GM06990 (cell line): ENCODE data around the gene AGFG1.

Source experiments
- DNase-seq: peaks from one replicate; pipeline ENCODE4 v3.0.0-alpha.2; 2011; ENCODE audit not compliant: insufficient read length; ENCODE audit errors: extremely low read depth
- H3K27me3 ChIP-seq: replicated peaks from 2 replicates; pipeline ENCODE4 v1.6.0; 2011; ENCODE audit warnings: low read length; ENCODE audit not compliant: control insufficient read depth, insufficient read depth
- H3K36me3 ChIP-seq: 2 replicates; pipeline ENCODE4 v1.5.1; 2011; ENCODE audit warnings: low read length; ENCODE audit not compliant: control insufficient read depth, insufficient read depth
- H3K4me3 ChIP-seq: replicated peaks from 2 replicates; pipeline ENCODE4 v1.5.1; 2011; ENCODE audit warnings: low read depth, mild to moderate bottlenecking, control low read depth, low read length
- CTCF ChIP-seq: IDR thresholded peaks from 2 replicates; pipeline ENCODE4 v1.5.1; 2011; ENCODE audit warnings: low read length, control low read depth, mild to moderate bottlenecking, inconsistent platforms; ENCODE audit not compliant: insufficient read depth, poor library complexity, severe bottlenecking

Gene AGFG1

GRCh38 chr2:227471412-227471811, 544 bp upstream of the AGFG1 start:
- TF ChIP-seq CTCF, result no peak
- Histone ChIP-seq H3K4me3 (peak overlapping the region; percentile 92), H3K36me3 (no peaks in the 10 kb centered on the region), H3K27me3 (no peaks in the 10 kb centered on the region)
- no peak for DNase-seq

GRCh38 chr2:227472265-227473121, 537 bp downstream of the AGFG1 start:
- DNase-seq, result peak; percentile 75
- H3K36me3 ChIP-seq, result no peaks in the 10 kb centered on the region
- TF ChIP-seq CTCF, result no peak
- peak overlapping the region; percentile 92 for H3K4me3 ChIP-seq
- no peaks in the 10 kb centered on the region for H3K27me3 ChIP-seq

- peak overlapping the region; percentile 92 for H3K4me3 ChIP-seq
- H3K27me3 ChIP-seq, result no peaks in the 10 kb centered on the region
- H3K36me3 ChIP-seq, result no peaks in the 10 kb centered on the region
- TF ChIP-seq CTCF, result no peak
- DNase-seq, result no peak
Observed at GRCh38 chr2:227473122-227473461, 1.1 kb downstream of the AGFG1 start.

- Histone ChIP-seq H3K27me3 (no peaks in the 10 kb centered on the region), H3K4me3 (peak overlapping the region; percentile 92), H3K36me3 (no peaks in the 10 kb centered on the region)
- DNase-seq, result no peak
- TF ChIP-seq CTCF, result no peak
Observed at GRCh38 chr2:227473806-227474205, 1.9 kb downstream of the AGFG1 start.

- Histone ChIP-seq H3K4me3 (peak overlapping the region; percentile 92), H3K36me3 (no peaks in the 10 kb centered on the region), H3K27me3 (no peaks in the 10 kb centered on the region)
- no peak for TF ChIP-seq CTCF
- DNase-seq, result no peak
Observed at GRCh38 chr2:227474410-227474809, 2.5 kb downstream of the AGFG1 start.
